HepG2 (cell line): ENCODE measurements around the gene STPG2. TPM values are rescaled to one million over a fixed set of nuclear protein-coding genes. Genes with fewer than 3 reads are reported as not detected.

Experiments
- ATAC-seq: fragments of 200-7000 bp; cut with Tn5 transposase; 3 replicates; pipeline ENCODE4 v1.9.1; 2020; ENCODE audit warnings: mild to moderate bottlenecking, moderate library complexity
- BruUV-seq: library from RNA; stranded (reverse); fragments of 400-500 nt; replicated peaks from 2 replicates; lab custom pipeline; 2021; lab: Mats Ljungman, UMichigan
- CTCF ChIA-PET: fragments of 300-600 bp; formaldehyde crosslinking; extraction: SDS; loops from one replicate; lab custom pipeline; 2021; ENCODE audit warnings: low total read pairs, inconsistent platforms, low intra/inter-chr PET ratio; lab: Yijun Ruan, JAX
- POLR2A ChIA-PET: fragments of 350-600 bp; sonication (Branson Sonifier 250); formaldehyde crosslinking; loops from one replicate; lab custom pipeline; 2020; ENCODE audit warnings: antibody characterized with exemption, inconsistent platforms; lab: Yijun Ruan, JAX
- DNase-seq: peaks from one replicate; pipeline ENCODE4 v3.0.0-alpha.2; 2015; ENCODE audit warnings: low spot score
- FAIRE-seq: peaks from 3 replicates; lab custom pipeline; 2011; peaks lifted over from hg19 to GRCh38; lab: Jason Lieb, UNC
- H2AFZ ChIP-seq: one replicate; pipeline ENCODE4 v1.6.1; 2011; ENCODE audit warnings: low read length, inconsistent platforms
- H3K27ac ChIP-seq: fragments of 300-600 bp; 3 replicates; pipeline ENCODE4 v1.8.0; 2011; ENCODE audit warnings: mixed run types, mild to moderate bottlenecking, mixed read lengths, low read length, inconsistent platforms; ENCODE audit not compliant: insufficient read depth; ENCODE audit errors: extremely low read length
- H3K27me3 ChIP-seq, 2 experiments: fragments of 200-600 bp in 1 of 2; 2 replicates in 1 of 2; 3 replicates in 1 of 2; pipeline versions ENCODE4 v1.6.0 to v1.8.0; 2011; ENCODE audit warnings: low read length in 2 of 2, mild to moderate bottlenecking in 2 of 2, moderate library complexity in 2 of 2, inconsistent platforms in 1 of 2; ENCODE audit not compliant: insufficient read depth in 2 of 2, control insufficient read depth in 1 of 2
- H3K36me3 ChIP-seq, 2 experiments: fragments of 200-600 bp in 1 of 2; replicated peaks in 1 of 2; 2 replicates in 1 of 2; 3 replicates in 1 of 2; pipeline versions ENCODE4 v1.5.1 to v1.8.0; 2011; ENCODE audit warnings: low read length in 2 of 2, inconsistent platforms in 1 of 2; ENCODE audit not compliant: insufficient read depth in 2 of 2, control insufficient read depth in 1 of 2
- H3K4me1 ChIP-seq: 2 replicates; pipeline ENCODE4 v1.5.1; 2012; ENCODE audit warnings: low read length, inconsistent platforms; ENCODE audit not compliant: insufficient read depth
- H3K4me2 ChIP-seq: 2 replicates; pipeline ENCODE4 v1.6.0; 2011; ENCODE audit warnings: low read depth, low read length, inconsistent platforms
- H3K4me3 ChIP-seq, 3 experiments: fragments of 200-600 bp in 1 of 3; sonication (generic), shearing (Covaris generic) in 1 of 3; replicated peaks in 1 of 3; 2 replicates each; pipeline ENCODE4 v1.5.1; 2011 to 2016; ENCODE audit warnings: low read length in 3 of 3, inconsistent platforms in 2 of 3, low read depth in 2 of 3, mild to moderate bottlenecking in 2 of 3, control low read depth in 1 of 3, mixed read lengths in 1 of 3; ENCODE audit not compliant: insufficient read depth in 1 of 3
- H3K79me2 ChIP-seq: one replicate; pipeline ENCODE4 v1.6.1; 2011; ENCODE audit warnings: low read length, inconsistent platforms; ENCODE audit not compliant: insufficient read depth
- H3K9ac ChIP-seq: 2 replicates; pipeline ENCODE4 v1.6.0; 2011; ENCODE audit warnings: mild to moderate bottlenecking, low read depth, low read length, inconsistent platforms; ENCODE audit not compliant: insufficient read depth
- H3K9me3 ChIP-seq: 2 replicates; pipeline ENCODE4 v1.5.1; 2012; ENCODE audit warnings: mild to moderate bottlenecking, low read length
- H4K20me1 ChIP-seq: 2 replicates; pipeline ENCODE4 v1.6.0; 2011; ENCODE audit warnings: inconsistent platforms, mild to moderate bottlenecking, low read length, moderate library complexity; ENCODE audit not compliant: insufficient read depth
- CCAR2 ChIP-seq: fragments of 200-400 bp; formaldehyde crosslinking; optimal IDR thresholded peaks from 2 replicates; pipeline ENCODE3; 2018; ENCODE audit warnings: low read depth, mild to moderate bottlenecking, low read length, moderate library complexity
- CHD4 ChIP-seq: fragments of 200-600 bp; sonication (generic); IDR thresholded peaks from 2 replicates; pipeline ENCODE4 v1.7.0; 2017; ENCODE audit warnings: mild to moderate bottlenecking, low read length, borderline replicate concordance
- MBNL3 ChIP-seq: fragments of 250-450 bp; sonication (Bioruptor Pico); conservative IDR thresholded peaks from 2 replicates; pipeline ENCODE4 v1.8.0; 2022; ENCODE audit warnings: mild to moderate bottlenecking, inconsistent platforms
- MED13 ChIP-seq: sonication (generic); formaldehyde crosslinking; IDR thresholded peaks from 2 replicates; pipeline ENCODE4 v1.5.0; 2020; ENCODE audit warnings: missing genetic modification reagents
- NFE2L1 ChIP-seq: sonication (generic); formaldehyde crosslinking; IDR thresholded peaks from 2 replicates; pipeline ENCODE4 v1.4.0; 2020; ENCODE audit warnings: missing genetic modification reagents, mild to moderate bottlenecking, borderline replicate concordance
- POGZ ChIP-seq: sonication (generic); formaldehyde crosslinking; IDR thresholded peaks from 2 replicates; pipeline ENCODE4 v1.4.0; 2020; ENCODE audit warnings: mild to moderate bottlenecking, missing genetic modification reagents
- SKI ChIP-seq: fragments of 450-650 bp; IDR thresholded peaks from one replicate; pipeline ENCODE4 v1.6.1; 2018; ENCODE audit warnings: mild to moderate bottlenecking; ENCODE audit not compliant: partially characterized antibody
- TSC22D2 ChIP-seq: sonication (generic); formaldehyde crosslinking; IDR thresholded peaks from 2 replicates; pipeline ENCODE4 v1.5.1; 2020; ENCODE audit warnings: missing genetic modification reagents, mild to moderate bottlenecking, borderline replicate concordance
- ZBTB3 ChIP-seq: sonication (generic); formaldehyde crosslinking; IDR thresholded peaks from 2 replicates; pipeline ENCODE4 v1.4.0; 2020; ENCODE audit warnings: low read depth, mild to moderate bottlenecking, moderate library complexity, missing genetic modification reagents, borderline replicate concordance
- ZNF552 ChIP-seq: sonication (generic); formaldehyde crosslinking; IDR thresholded peaks from 2 replicates; pipeline ENCODE4 v1.9.0; 2022; ENCODE audit warnings: missing genetic modification reagents, mild to moderate bottlenecking, borderline replicate concordance
- ZNF556 ChIP-seq: sonication (generic); formaldehyde crosslinking; IDR thresholded peaks from 2 replicates; pipeline ENCODE4 v1.4.0; 2020; ENCODE audit warnings: mild to moderate bottlenecking, missing genetic modification reagents, borderline replicate concordance
- WGBS: methylation state at CpG from one replicate; pipeline ENCODE4 v1.1.6; 2017; ENCODE audit warnings: low lambda C conversion rate; 5-methylcytosine and 5-hydroxymethylcytosine counted together
- in situ Hi-C: cut with HindIII; loops from 2 replicates; pipeline ENCODE4 v1.10.0; 2017; ENCODE audit warnings: low pct_unique_long_range_greater_than_20kb; ENCODE audit not compliant: extremely low pct_ligation_motif_present
- intact Hi-C: fragments of 100-400 bp; cut with micrococcal nuclease; formaldehyde crosslinking; loops from one replicate; pipeline ENCODE4 v1.10.0; 2022; ENCODE audit not compliant: unreplicated experiment
- polyA plus RNA-seq, 8 experiments: library from polyadenylated mRNA; depleted of rRNA in 3 of 8; stranded (reverse) in 7 of 8; unstranded in 1 of 8; fragments of >200 nt; fragmentation: Illumina TruSeq in 4 of 8; extraction: Trizol in 4 of 8; gene quantifications; 2 replicates each; pipeline versions ENCODE4 v1.2.1 to v1.2.3, GENCODE V29; 2011 to 2016; ENCODE audit warnings: low read depth in 4 of 8, missing spikeins in 1 of 8, mixed read lengths in 1 of 8; ENCODE audit not compliant: insufficient read depth in 1 of 8
- total RNA-seq, 5 experiments: library from RNA; depleted of rRNA; stranded (reverse); fragments of >200 nt; fragmentation: Illumina TruSeq; extraction: Trizol; gene quantifications; 2 replicates each; pipeline ENCODE4 v1.2.3, GENCODE V29; 2016; ENCODE audit warnings: low read depth in 1 of 5
- TF ChIP-seq, protein P1 (sequence below): sonication (generic); formaldehyde crosslinking; IDR thresholded peaks from 2 replicates; pipeline ENCODE4 v1.4.0; 2020; ENCODE audit warnings: missing genetic modification reagents
- TF ChIP-seq, protein P2 (sequence below): sonication (generic); formaldehyde crosslinking; IDR thresholded peaks from 2 replicates; pipeline ENCODE4 v1.4.0; 2020; ENCODE audit warnings: missing genetic modification reagents, borderline replicate concordance

The STPG2 gene
- total and polyA plus RNA-seq, 2 of the 13 experiments (the other 11 are each of a cell fraction or from before 2014, with no cell fraction given), result 0.07 TPM; not detected in 1

DNA sequence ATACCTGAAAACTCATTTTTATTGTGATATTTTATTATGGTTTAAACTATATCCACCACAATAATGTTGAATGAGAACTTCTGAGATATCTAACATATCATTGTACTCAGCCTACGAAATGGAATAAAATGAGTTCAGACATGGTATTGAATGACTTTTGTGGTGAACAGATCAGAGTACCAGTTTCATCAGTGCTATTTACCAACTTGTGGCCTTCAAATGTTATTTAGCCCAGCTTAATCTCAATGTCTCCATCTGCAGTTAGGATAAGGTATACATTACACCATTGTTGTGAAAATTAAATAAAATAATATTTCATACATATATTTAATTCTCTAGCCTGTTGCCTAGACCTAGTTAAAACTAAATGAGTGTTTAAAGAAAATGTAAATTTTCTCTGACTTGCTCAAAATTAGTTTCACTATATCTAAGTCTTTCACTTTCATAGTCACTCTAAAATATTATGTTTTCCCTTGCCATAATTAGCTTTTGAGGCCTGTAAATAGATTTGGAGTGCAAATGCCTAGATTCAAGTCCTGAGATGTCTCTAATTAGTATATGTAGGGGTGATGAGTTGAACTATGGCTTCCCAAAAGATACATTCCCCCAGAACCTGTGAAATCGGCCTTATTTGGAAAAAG lies 594.2 kb downstream of the STPG2 start:
- no peaks in the 10 kb centered on the region for H3K36me3 ChIP-seq
- FAIRE-seq (no peak), ATAC-seq (no peak), DNase-seq (no peak)
- no peak overlapping the region for H3K9ac ChIP-seq
- no peak overlapping the region for H3K27ac ChIP-seq
- no peak overlapping the region for H2AFZ ChIP-seq
- intact Hi-C loops, result no loop called here
- H3K27me3 ChIP-seq, result no peaks in the 10 kb centered on the region
- H3K4me3 ChIP-seq, result no peak overlapping the region
- H4K20me1 ChIP-seq, result no peaks in the 10 kb centered on the region
- BruUV-seq, result no TSS peak
- 3% methylated on average over 2 of the region's 2 CpGs for WGBS
- no peak for TF ChIP-seq POGZ
- in situ Hi-C loops, result no loop called here
- peaks cover 12% of the 10 kb centered on the region for H3K9me3 ChIP-seq
- ChIA-PET POLR2A (no interaction called here), CTCF (no interaction called here)
- no peak overlapping the region for H3K4me2 ChIP-seq
- H3K79me2 ChIP-seq, result no peaks in the 10 kb centered on the region
- H3K4me1 ChIP-seq, result no peaks in the 10 kb centered on the region

DNA sequence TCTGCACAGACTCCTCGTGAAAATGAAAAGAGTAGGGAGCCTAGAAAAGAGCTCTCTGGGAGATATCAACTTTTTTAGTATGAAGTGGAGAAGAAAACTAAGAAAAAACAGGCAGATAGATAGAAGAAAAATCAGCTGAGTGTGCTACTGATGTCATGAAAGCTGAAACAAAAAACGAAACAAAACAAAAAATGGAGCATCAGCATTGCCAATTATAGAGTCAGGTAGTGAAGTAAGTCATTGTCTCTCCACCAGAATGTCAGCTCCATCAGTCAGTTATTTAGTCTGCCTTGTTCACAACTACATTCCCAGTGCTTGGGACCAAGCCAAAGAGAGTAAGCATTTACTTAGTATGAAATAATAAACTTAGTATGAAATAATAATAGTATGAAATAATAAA lies 595.1 kb downstream of the STPG2 start:
- no peak for FAIRE-seq
- no peaks in the 10 kb centered on the region for H3K36me3 ChIP-seq
- intact Hi-C loops (no loop called here), in situ Hi-C loops (no loop called here)
- peaks cover 10% of the 10 kb centered on the region for H3K9me3 ChIP-seq
- 0% methylated on average over 2 of the region's 2 CpGs for WGBS
- H3K4me2 ChIP-seq, result no peak overlapping the region
- no peak for DNase-seq
- H3K9ac ChIP-seq, result no peak overlapping the region
- POLR2A ChIA-PET, result no interaction called here
- no TSS peak for BruUV-seq
- no peaks in the 10 kb centered on the region for H3K27me3 ChIP-seq
- CTCF ChIA-PET, result no interaction called here
- no peak overlapping the region for H3K4me3 ChIP-seq
- no peak overlapping the region for H2AFZ ChIP-seq
- no peaks in the 10 kb centered on the region for H4K20me1 ChIP-seq
- H3K27ac ChIP-seq, result no peak overlapping the region
- ATAC-seq, result no peak
- H3K79me2 ChIP-seq, result no peaks in the 10 kb centered on the region
- TF ChIP-seq ZNF552 (CRISPR knock-in tag), result no peak
- no peak for TF ChIP-seq CCAR2
- no peak for TF ChIP-seq SKI
- TF ChIP-seq, protein P1, sequence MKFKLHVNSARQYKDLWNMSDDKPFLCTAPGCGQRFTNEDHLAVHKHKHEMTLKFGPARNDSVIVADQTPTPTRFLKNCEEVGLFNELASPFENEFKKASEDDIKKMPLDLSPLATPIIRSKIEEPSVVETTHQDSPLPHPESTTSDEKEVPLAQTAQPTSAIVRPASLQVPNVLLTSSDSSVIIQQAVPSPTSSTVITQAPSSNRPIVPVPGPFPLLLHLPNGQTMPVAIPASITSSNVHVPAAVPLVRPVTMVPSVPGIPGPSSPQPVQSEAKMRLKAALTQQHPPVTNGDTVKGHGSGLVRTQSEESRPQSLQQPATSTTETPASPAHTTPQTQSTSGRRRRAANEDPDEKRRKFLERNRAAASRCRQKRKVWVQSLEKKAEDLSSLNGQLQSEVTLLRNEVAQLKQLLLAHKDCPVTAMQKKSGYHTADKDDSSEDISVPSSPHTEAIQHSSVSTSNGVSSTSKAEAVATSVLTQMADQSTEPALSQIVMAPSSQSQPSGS (CRISPR knock-in tag), result no peak
- no peak for TF ChIP-seq MBNL3 (CRISPR knock-in tag)
- no peak for TF ChIP-seq ZNF556 (CRISPR knock-in tag)
- TF ChIP-seq, protein P2, sequence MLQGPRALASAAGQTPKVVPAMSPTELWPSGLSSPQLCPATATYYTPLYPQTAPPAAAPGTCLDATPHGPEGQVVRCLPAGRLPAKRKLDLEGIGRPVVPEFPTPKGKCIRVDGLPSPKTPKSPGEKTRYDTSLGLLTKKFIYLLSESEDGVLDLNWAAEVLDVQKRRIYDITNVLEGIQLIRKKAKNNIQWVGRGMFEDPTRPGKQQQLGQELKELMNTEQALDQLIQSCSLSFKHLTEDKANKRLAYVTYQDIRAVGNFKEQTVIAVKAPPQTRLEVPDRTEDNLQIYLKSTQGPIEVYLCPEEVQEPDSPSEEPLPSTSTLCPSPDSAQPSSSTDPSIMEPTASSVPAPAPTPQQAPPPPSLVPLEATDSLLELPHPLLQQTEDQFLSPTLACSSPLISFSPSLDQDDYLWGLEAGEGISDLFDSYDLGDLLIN, result no peak
- TF ChIP-seq ZBTB3 (CRISPR knock-in tag), result no peak
- TF ChIP-seq TSC22D2 (CRISPR knock-in tag), result no peak
- TF ChIP-seq NFE2L1 (CRISPR knock-in tag), result no peak
- no peak for TF ChIP-seq CHD4
- no peak for TF ChIP-seq MED13 (CRISPR knock-in tag)
- no peaks in the 10 kb centered on the region for H3K4me1 ChIP-seq
